SH-SY5Y (cell line): ENCODE results near the gene MYBPC1.

ENCODE experiments used
- GATA2 ChIP-seq: IDR thresholded peaks from 2 replicates; pipeline ENCODE4 v1.6.1; 2011; ENCODE audit warnings: mild to moderate bottlenecking, low read depth, low read length
- GATA3 ChIP-seq: IDR thresholded peaks from 2 replicates; pipeline ENCODE4 v1.6.1; 2011; ENCODE audit warnings: low read depth, mild to moderate bottlenecking, low read length, moderate library complexity

DNA sequence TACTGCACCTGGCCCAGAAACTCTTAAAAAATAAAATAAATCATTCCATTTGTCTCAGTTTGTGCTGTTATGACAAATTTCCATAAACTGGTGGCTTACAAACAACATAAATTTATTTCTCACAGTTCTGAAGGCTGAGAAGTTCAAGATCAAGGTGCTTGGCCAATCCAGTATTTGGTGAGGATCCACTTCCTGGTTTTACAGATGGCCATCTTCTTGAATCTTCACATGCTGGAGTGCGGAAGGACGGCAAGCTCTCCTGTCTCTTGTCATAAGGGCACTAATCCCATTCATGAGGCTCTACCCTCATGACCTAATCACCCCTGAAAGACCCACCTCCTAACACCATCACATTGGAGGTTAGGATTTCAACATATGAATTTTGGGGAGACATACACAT lies 29.9 kb upstream of the MYBPC1 start:
- TF ChIP-seq GATA2 (no peak), GATA3 (no peak)
